GM19239 (cell line): ENCODE results near the gene VAMP1.
"Not testable (repeated sequence)": the region's sequence is repeated elsewhere in the genome, so short reads cannot be mapped to it uniquely, and the experiment has no call there.

Experiments
- DNase-seq: peaks from one replicate; pipeline ENCODE4 v3.0.0; 2011; ENCODE audit warnings: low spot score; ENCODE audit not compliant: insufficient read length
- FAIRE-seq: peaks from 2 replicates; lab custom pipeline; 2011; peaks lifted over from hg19 to GRCh38; lab: Jason Lieb, UNC

VAMP1 gene

DNA sequence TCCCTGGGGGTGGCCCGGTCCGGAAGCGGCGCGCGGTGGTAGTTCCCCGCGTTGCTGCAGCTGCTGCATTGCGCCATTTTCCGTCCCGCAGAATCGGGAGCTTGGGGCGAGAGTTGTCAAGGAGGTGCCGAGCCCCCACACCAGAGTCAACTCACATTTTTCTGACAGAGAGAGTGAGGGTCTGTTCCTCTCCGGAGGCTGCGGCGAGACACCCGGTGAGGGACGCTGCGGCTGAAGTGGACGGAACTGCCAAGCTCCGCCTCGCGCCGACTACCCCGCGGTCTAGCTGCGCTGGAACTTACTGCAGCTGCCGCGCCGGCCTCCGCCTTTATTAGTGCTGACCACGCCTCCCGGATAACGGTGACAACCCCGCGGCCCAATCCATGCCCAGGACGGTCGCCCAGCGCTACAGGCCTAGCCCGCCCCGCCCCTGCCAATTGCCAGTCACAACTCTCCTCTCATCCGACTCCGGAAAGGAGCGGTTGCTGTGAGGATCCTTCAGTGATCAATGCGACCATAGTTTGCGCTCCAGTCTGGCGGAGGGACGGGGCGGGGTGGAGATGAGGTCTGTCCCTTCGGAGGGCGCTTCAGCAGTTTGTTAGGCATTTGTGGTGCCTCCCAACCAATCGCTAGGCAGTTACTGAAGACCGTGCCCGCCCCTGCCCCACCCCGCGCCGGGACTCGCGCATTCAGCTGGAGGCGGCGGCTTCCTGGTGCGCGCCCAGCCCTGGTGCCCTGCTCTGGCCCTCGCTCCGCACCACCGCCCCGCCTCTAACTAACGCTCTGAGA is at the start of gene VAMP1:
Gene VAMP1, minus strand, starts transcription at position 303 of the 789 bp plus-strand sequence. Its CDS starts 146 bp downstream, at position 157.
- DNase-seq (peak; percentile 89), FAIRE-seq (peak; percentile 93)

DNA sequence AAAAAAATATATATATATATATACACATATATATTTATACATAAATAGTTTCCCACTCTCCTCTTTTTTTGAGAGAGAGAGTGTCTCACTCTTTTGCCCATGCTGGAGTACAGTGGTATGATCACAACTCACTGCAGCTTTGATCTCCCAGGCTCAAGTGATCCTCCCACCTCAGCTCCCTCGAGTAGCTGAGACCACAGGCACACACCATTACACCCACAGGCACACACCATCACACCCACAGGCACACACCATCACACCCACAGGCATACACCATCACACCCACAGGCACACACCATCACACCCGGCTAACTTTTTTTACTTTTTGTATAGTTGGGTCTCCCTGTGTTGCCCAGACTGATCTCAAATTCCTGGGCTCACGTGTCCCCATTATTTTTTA is 49.7 kb upstream of the VAMP1 start:
- no peak for DNase-seq
- FAIRE-seq, result no peak

DNA sequence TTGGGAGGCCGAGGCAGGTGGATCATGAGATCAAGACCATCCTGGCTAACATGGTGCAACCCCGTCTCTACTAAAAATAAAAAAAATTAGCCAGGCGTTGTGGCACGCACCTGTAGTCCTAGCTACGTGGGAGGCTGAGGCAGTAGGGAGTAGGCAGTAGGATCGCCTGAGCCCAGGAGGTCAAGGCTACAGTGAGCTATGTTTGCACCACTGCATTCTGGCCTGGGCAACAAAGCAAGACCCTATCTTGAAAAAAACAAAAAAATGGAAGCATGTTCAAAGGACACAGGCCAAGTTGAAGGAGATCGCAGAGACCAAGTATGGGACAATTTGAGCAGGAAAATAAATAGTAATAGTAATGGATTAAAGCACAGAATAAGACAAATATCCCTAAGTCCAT is 37.6 kb upstream of the VAMP1 start:
- FAIRE-seq, result no peak
- DNase-seq, result no peak

- FAIRE-seq (no peak), DNase-seq (no peak)
Measured at GRCh38 chr12:6507102-6507998, 36.9 kb upstream of the VAMP1 start.

DNA sequence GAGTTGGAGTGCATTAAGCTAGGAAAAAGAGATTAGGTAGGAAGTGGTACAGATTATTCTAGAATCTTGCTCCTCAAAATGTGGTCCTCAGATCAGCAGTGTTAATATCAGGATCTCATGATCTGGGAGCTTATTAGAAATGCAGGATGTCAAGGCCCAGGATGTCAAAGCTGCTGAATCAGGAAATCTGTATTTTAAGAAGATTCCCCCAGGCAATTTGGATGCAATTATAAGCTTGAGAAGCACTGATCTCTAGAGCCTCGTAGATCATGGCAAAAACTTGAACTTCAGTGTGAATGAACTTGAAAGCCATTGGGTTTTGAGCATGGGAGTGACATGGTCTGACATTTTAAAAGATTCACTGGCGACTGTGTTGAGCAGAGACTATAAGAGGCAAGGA is 30.0 kb upstream of the VAMP1 start:
- no peak for DNase-seq
- FAIRE-seq, result no peak

DNA sequence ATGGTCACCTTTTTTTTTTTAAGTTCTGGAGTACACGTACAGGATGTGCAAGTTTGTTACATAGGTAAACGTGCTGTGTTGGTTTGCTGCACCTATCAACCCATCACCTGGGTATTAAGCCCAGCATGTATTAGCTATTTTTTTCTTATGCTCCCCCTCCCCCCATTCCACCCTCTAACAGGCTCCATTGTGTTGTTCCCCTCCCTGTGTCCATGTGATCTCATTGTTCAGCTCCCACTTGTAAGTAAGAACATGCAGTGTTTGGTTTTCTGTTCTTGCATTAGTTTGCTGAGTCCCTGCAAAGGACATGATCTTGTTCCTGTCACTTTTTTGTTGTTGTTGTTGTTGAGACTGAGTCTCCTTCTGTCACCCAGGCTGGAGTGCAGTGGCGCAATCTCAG is 26.8 kb upstream of the VAMP1 start:
- FAIRE-seq, DNase-seq: not testable (repeated sequence)

DNA sequence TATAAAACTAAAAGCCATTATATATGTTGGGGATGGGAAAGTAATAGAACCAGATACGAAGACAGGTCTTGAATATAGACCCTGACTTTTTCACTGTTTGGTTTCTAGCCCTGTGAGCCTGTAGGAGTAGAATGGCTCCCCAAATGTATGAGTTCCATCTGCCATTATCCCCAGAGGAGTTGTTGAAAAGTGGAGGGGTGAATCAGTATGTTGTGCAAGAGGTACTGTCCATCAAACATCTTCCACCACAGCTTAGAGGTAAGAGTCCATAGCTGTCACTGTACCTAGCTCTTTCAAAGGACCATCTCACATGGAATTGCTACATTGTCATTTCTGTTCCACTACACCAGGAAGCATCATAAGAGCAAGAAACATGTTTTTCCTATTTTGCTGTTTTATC is 24.5 kb upstream of the VAMP1 start:
- DNase-seq (no peak), FAIRE-seq (peak; percentile 33)

- DNase-seq, result no peak
- FAIRE-seq, result no peak
Measured at GRCh38 chr12:6494258-6494743, 23.8 kb upstream of the VAMP1 start.

DNA sequence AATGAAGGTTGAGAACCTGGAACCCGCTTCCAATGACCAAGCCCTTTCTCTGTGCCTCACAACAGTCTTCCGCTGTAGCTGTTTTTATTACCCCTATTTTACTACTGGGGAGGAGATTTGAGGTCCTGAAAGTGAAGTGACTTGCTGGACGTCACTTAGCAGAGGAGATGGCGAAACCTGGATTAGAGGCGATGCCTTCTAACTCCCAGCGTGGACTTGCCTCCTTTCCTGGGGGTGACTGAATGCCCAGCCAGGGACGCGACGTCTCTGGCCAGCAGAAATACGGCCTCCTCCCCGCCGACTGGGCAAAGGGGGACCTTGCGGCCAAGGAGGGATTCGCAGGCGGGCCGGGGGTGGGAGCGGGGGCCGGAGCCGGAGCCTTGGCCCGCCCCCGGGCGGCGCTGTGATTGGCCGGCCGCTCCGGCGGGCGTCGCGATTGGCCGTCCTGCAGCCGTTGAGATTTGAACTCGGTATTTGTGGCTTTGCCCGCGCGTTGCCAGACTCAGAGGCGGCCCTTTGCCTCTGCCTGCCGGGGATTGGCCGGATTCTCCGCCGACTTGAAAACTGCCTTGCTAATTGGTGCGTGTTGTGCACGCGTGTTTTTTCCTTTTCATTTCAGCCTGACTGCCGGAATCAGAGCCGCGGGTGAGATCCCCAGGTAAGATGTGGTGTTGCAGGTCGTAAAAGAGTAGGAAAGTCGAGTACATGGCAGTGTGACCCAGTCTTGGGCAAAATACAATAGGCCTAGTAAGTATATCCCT is 23.2 kb upstream of the VAMP1 start, which contains the start of gene NCAPD2:
Gene NCAPD2, plus strand, starts transcription at position 606 of the 761 bp plus-strand sequence. CDS start 997 bp downstream, outside the sequence.
- peak; percentile 91 for FAIRE-seq
- DNase-seq, result peak; percentile 78

GRCh38 chr12:6492838-6493496 is 22.5 kb upstream of the VAMP1 start, which contains the start of gene MRPL51:
Gene MRPL51, minus strand, starts transcription at chr12:6493262. Its CDS starts 126 bp downstream, at chr12:6493136.
- FAIRE-seq (peak; percentile 92), DNase-seq (peak; percentile 73)

GRCh38 chr12:6490673-6491072 is 20.2 kb upstream of the VAMP1 start:
- not testable (repeated sequence) for FAIRE-seq, DNase-seq

DNA sequence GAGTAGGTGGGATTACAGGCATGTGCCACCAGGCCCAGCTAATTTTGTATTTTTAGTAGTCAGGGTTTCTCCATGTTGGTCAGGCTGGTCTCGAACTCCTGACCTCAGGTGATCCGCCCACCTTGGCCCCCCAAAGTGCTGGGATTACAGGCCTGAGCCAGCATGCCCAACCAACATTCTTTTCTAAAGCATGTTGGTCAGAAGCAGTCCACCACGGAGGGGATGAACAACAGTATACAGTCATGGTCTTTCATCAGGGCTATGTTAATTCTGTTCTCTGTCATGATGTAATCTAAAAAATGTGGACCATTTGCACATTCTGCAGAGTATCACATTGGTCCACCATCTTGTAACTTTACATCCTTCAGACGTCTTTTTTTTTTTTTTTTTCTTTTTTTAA is 19.0 kb upstream of the VAMP1 start:
- FAIRE-seq (no peak), DNase-seq (no peak)

DNA sequence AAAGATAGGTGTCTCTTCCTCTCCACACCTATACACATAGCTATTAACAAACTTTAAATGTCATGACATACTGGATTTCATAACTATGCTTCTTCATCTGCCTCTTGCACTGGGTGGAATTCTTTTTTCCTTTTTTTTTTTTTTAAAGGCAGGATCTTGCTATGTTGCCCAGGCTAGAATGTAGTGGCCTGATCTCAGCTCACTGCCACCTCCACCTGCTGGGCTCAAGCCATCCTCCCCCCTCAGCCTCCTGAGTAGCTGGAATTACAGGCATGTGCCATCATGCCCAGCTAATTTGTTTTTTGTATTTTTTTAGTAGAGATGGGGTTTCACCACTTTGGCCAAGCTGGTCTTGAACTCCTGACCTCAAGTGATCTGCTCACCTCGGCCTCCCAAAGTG is 17.8 kb upstream of the VAMP1 start:
- FAIRE-seq, result no peak
- no peak for DNase-seq

DNA sequence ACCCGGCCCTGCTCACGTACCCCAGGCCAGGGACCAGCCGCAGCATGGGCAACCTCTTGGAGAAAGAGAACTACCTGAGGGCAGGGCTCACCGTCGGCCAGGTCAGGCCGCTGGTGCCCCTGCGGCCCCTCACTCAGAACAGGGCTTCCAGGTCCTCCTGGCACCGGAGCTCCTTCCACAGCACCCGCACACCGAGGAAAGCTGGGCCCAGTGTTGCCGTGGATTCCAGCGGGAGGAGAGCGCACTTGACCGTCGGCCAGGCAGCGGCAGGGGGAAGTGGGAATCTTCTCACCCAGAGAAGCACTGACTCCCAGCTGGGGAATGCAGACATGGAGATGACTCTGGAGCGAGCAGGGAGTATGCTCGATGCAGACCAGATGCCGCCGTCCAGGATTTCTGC is 7.9 kb upstream of the VAMP1 start:
- DNase-seq (no peak), FAIRE-seq (no peak)

DNA sequence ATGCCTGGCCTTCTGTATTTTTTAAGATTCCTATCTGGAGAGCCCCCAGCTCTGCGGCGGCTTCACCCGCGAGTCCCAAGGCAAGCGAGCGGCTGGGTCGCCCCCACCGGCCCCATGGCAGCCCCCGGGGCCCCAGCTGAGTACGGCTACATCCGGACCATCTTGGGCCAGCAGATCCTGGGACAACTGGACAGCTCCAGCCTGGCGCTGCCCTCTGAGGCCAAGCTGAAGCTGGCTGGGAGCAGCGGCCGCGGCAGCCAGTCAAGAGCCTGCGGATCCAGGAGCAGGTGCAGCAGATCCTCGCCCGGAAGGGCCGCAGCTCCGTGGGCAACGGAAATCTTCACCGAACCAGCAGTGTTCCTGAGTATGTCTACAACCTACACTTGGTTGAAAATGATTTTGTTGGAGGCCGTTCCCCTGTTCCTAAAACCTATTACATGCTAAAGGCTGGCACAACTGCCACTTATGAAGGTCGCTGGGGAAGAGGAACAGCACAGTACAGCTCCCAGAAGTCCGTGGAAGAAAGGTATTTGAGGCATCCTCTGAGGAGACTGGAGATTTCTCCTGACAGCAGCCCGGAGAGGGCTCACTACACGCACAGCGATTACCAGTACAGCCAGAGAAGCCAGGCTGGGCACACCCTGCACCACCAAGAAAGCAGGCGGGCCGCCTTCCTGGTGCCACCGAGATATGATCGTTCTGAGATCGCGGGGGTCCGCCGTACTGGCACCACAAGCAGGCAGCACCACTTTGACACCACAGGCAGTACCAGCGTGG is 7.3 kb upstream of the VAMP1 start:
- DNase-seq, FAIRE-seq: not testable (repeated sequence)

DNA sequence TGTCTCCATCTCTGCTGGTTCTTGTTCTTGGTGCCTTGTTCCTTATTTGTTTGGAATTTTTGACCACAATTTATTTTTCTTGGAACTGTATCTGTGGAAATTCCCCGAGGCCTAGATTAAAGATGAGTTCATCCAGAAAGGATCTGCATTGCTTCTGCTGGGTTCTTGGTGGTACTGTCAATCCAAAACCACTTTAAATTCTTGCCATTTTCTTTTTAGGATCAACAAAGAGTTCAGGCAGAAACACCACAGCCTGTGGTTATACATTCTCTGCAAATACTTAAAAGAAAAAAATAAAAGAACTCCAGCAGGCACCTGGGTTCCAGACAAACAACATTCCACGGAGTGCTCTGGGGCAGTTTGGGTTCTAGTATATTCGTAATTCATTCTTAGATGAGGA is 6.0 kb upstream of the VAMP1 start:
- no peak for FAIRE-seq

DNA sequence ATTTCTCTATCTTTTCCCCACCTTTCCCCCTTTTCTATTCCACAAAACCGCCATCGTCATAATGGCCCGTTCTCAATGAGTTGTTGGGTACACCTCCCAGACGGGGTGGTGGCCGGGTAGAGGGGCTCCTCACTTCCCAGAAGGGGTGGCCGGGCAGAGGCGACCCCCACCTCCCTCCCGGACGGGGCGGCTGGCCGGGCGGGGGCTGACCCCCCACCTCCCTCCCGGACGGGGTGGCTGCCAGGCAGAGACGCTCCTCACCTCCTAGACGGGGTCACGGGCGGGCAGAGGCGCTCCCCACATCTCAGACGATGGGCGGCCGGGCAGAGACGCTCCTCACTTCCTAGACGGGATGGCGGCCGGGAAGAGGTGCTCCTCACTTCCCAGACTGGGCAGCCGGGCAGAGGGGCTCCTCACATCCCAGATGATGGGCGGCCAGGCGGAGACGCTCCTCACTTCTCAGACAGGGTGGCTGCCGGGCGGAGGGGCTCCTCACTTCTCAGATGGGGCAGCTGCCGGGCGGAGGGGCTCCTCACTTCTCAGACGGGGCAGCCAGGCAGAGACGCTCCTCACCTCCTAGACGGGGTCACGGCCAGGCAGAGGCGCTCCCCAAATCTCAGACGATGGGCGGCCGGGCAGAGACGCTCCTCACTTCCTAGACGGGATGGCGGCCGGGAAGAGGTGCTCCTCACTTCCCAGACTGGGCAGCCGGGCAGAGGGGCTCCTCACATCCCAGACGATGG is 4.9 kb upstream of the VAMP1 start:
- not testable (repeated sequence) for DNase-seq, FAIRE-seq

More for the DNA sequence above, 6.0 kb upstream of the VAMP1 start:
- no peak for DNase-seq

- DNase-seq (no peak), FAIRE-seq (no peak)
Measured at GRCh38 chr12:6472491-6472890, 2.0 kb upstream of the VAMP1 start.
